Dendritic cell treated with granulocyte-macrophage colony-stimulating factor and Interleukin-4, amounts not matched to agents 40 ng/mL and 50 ng/mL, for 4 days (primary cell): Measurements from ENCODE around the gene TMPRSS15.

Experiments
- H3K27ac Mint-ChIP-seq: one replicate; pipeline ENCODE4 v1.8.0; 2022; ENCODE audit warnings: mild to moderate bottlenecking, mixed read lengths
- H3K27me3 Mint-ChIP-seq: one replicate; pipeline ENCODE4 v1.8.0; 2022; ENCODE audit warnings: mild to moderate bottlenecking, mixed read lengths
- H3K36me3 Mint-ChIP-seq: one replicate; pipeline ENCODE4 v1.8.0; 2022; ENCODE audit warnings: low read depth, mixed read lengths
- H3K4me1 Mint-ChIP-seq: one replicate; pipeline ENCODE4 v1.8.0; 2022; ENCODE audit warnings: low read depth, mixed read lengths
- H3K4me3 Mint-ChIP-seq: one replicate; pipeline ENCODE4 v1.8.0; 2022; ENCODE audit warnings: mild to moderate bottlenecking, moderate library complexity, mixed read lengths
- H3K9me3 Mint-ChIP-seq: one replicate; pipeline ENCODE4 v1.8.0; 2022; ENCODE audit warnings: mixed read lengths
- intact Hi-C: fragments of 100-400 bp; cut with micrococcal nuclease; formaldehyde crosslinking; loops from one replicate; pipeline ENCODE4 v1.15.0; 2022

The TMPRSS15 gene

DNA sequence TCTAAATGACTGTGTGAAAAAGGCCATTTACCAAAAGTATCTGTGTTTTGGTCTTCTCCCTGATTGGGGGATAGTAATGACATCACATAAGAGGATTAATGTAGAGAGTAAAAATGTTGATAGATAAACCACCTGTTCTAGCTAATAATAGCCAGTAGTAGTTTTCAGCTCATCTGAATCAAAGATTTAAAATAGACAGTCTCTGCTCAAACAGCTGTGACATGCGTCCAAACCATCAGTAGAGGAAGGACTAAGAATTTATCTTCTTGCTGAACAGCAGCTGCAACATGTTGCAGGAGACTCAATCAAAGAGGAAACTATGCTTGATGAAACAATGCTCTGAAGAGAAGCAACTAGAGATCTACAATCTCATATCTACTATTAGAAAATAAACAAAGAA, 21.4 kb downstream of the TMPRSS15 start:
- Mint-ChIP-seq H3K36me3 (no peaks in the 10 kb centered on the region), H3K9me3 (no peaks in the 10 kb centered on the region), H3K27me3 (no peaks in the 10 kb centered on the region), H3K4me3 (no peak overlapping the region), H3K4me1 (no peaks in the 10 kb centered on the region), H3K27ac (no peak overlapping the region)
- intact Hi-C loops, result no loop called here

DNA sequence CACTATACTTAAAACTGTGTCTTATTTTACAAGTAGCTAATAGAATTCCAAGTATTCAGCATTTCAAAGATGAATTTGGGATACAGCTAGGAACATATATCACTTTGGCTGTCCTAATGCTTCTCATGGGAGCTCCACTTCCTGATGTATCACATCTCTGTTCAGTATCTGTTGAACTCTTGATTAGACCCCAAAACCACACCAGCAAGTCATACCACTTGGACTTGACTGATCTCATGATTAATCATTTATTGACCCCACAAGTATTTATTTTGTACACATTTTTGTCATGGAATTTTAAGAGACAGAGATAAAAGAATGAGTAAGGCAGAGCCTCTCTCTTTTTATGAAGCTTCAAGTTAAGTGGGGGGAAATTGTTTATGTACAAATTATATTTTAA, 30.0 kb downstream of the TMPRSS15 start:
- H3K4me3 Mint-ChIP-seq, result no peak overlapping the region
- no peak overlapping the region for H3K27ac Mint-ChIP-seq
- H3K27me3 Mint-ChIP-seq, result no peaks in the 10 kb centered on the region
- H3K4me1 Mint-ChIP-seq, result peaks cover 4% of the 10 kb centered on the region
- H3K36me3 Mint-ChIP-seq, result no peaks in the 10 kb centered on the region
- H3K9me3 Mint-ChIP-seq, result no peaks in the 10 kb centered on the region
- intact Hi-C loops, result no loop called here

DNA sequence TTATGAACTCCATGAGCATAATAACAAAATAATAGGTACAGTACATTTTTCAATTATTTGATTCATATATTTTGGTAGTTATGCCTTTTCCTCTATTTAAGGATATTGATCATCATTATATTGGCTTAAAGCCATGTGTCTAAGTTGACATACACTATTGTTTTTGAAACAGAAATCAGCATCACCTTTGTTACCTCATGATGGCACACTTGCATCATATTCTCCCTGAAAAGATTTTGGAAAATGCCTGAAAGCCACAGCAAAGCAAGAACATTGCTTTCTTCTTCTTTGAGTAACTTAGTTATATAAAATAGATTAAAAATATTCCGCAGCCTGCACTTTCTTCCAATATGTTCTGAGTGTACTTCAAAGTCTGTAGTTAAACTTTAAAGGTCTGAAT, 33.3 kb downstream of the TMPRSS15 start:
- Mint-ChIP-seq H3K9me3 (no peaks in the 10 kb centered on the region), H3K27me3 (no peaks in the 10 kb centered on the region), H3K4me1 (peaks cover 4% of the 10 kb centered on the region), H3K4me3 (no peak overlapping the region), H3K27ac (no peak overlapping the region), H3K36me3 (no peaks in the 10 kb centered on the region)
- intact Hi-C loops, result no loop called here

DNA sequence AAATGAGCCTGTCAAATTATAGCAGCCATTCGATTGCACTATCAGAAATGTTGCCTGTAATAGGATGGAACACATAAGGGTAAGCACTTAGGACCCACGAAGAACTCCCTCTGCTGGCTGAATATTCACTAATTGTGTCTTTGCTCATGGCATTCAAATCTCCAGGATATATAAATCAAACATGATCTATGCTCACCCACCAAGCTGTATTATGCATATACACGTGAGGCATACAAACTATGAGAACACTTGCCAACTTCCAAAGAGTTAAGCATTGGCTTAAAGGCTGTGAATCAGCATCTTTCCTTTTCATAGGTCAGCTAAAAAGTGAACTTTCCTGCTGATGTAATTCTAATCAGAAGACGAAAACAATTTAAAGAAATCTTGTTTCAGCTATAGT, 34.5 kb downstream of the TMPRSS15 start:
- Mint-ChIP-seq H3K4me1 (peaks cover 4% of the 10 kb centered on the region), H3K27me3 (no peaks in the 10 kb centered on the region), H3K36me3 (no peaks in the 10 kb centered on the region), H3K4me3 (no peak overlapping the region), H3K27ac (no peak overlapping the region), H3K9me3 (no peaks in the 10 kb centered on the region)
- intact Hi-C loops, result no loop called here

DNA sequence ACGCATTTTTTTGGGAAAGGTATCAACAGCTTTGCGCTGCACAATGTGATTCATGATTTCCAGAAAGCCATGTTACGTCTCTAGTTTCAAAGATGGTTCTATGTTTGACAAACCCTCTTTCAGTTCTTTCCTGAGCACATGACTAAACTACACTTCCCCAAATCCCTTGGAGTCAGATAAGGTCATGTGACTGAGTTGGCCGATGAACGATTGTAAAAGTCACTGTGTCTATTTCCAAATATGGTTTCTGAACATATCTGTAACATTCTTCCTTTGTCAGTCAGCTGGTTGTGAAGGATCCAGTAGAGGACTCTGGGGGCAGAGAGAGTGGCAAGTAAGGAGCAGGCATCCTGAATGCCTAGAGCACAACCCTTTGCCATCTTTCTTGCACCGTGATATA, 35.4 kb downstream of the TMPRSS15 start:
- Mint-ChIP-seq H3K9me3 (no peaks in the 10 kb centered on the region), H3K4me1 (peaks cover 4% of the 10 kb centered on the region), H3K27ac (no peak overlapping the region), H3K36me3 (no peaks in the 10 kb centered on the region), H3K4me3 (no peak overlapping the region), H3K27me3 (no peaks in the 10 kb centered on the region)
- intact Hi-C loops, result no loop called here

DNA sequence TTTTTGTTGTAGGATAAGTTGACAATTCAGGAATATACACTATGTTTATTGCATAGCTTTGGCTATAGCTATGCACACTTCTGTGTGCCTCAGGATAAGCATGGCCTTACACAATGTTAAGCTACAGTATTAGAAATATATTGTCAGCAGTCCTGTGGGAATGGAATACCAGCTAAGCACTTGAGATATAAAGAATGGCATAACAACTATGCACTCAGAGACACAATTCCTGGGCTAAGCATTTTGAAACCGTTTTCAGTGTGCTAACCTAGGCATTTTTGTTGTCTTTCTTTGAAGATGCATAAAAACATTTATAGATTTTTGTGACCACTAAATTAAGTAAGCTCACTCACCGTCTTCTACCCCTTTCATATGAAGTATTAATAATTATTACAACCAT, 46.8 kb downstream of the TMPRSS15 start:
- H3K4me1 Mint-ChIP-seq, result no peaks in the 10 kb centered on the region
- no peaks in the 10 kb centered on the region for H3K9me3 Mint-ChIP-seq
- intact Hi-C loops, result no loop called here
- H3K27ac Mint-ChIP-seq, result no peak overlapping the region
- H3K27me3 Mint-ChIP-seq, result no peaks in the 10 kb centered on the region
- no peak overlapping the region for H3K4me3 Mint-ChIP-seq
- no peaks in the 10 kb centered on the region for H3K36me3 Mint-ChIP-seq

DNA sequence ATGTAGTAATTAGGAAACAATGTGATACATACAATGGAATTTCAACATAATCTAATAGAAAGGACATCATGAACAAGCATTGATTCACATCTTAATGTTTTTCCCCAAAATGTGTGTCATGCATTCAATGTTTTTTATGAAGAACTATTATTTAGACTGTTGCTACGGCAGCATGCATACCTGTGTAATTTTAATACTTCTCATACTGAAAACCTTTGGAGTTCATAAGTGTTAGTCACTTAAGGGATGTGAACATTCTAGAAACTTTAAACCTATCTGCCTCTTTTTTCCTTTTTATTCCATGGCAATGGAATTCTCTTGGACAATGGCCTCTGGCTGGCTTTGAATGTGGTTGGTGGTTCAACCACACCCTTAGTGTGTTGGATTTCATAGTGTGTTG, 48.6 kb downstream of the TMPRSS15 start:
- Mint-ChIP-seq H3K9me3 (no peaks in the 10 kb centered on the region), H3K4me1 (no peaks in the 10 kb centered on the region), H3K36me3 (no peaks in the 10 kb centered on the region), H3K4me3 (no peak overlapping the region), H3K27me3 (no peaks in the 10 kb centered on the region), H3K27ac (no peak overlapping the region)
- intact Hi-C loops, result no loop called here

DNA sequence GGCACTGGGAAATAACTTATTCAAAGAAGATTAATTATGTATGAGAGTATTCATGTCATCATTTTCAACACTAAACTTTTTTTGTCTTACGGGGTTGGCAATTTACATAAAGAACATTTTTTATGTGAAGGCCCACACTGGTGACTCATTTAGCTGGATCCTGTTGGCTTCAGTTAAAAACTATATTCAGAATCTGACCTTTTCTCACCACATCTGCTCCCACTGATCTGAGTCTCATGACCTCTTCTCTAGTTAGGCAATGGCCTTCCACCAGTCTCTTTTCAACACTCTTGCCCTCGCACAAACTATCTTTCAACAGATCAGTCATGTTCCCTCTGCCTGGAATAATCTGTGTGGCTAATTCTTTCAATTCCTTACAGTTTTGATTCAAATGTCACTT, 53.4 kb downstream of the TMPRSS15 start:
- intact Hi-C loops, result no loop called here
- Mint-ChIP-seq H3K27me3 (no peaks in the 10 kb centered on the region), H3K4me3 (no peak overlapping the region), H3K9me3 (no peaks in the 10 kb centered on the region), H3K4me1 (no peaks in the 10 kb centered on the region), H3K36me3 (no peaks in the 10 kb centered on the region), H3K27ac (no peak overlapping the region)

DNA sequence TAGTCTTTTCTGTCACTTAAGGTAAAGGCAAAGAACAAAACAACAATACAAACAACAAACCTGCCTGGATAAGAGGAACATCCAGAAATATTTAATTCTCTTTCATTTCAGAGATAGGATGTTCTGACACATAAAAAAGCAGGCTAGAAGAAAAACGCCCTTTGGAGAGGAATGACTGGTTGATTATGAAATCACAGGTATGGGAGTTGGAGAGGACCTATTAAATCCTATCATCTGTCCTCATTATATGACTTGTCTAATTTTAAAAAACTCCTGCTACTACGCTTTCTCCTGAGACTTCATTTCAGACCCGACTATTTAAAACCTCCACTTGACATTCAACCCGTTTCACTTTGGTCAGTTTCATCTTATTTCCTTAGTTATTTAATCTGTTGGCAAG, 54.1 kb downstream of the TMPRSS15 start:
- no peaks in the 10 kb centered on the region for H3K4me1 Mint-ChIP-seq
- intact Hi-C loops, result no loop called here
- no peaks in the 10 kb centered on the region for H3K27me3 Mint-ChIP-seq
- no peaks in the 10 kb centered on the region for H3K9me3 Mint-ChIP-seq
- H3K27ac Mint-ChIP-seq, result no peak overlapping the region
- H3K4me3 Mint-ChIP-seq, result no peak overlapping the region
- H3K36me3 Mint-ChIP-seq, result no peaks in the 10 kb centered on the region

DNA sequence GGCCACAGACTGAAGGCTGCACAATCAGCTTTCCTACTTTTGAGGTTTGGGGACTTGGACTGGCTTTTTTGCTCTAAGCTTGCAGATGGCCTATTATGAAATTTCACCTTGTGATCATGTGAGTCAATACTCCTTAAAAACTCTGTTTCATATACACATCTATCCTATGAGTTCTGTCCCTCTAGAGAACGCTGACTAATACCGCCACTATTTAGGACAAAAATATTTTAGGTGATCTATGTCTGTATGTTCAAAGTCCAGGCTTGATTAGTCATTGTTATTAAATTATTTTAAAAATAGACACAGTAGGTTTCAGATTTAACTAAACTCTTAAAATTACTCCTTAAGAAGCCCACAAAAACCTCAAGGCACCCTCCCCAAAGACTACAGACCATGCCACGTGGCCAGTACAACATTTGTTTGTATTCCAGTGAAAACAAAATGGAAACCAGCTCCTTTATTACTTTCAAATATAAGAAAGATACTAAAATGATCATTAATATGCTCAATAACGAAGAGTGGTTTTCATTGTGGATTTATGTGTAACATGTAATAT, 63.1 kb downstream of the TMPRSS15 start:
- no peak overlapping the region for H3K4me3 Mint-ChIP-seq
- H3K27ac Mint-ChIP-seq, result no peak overlapping the region
- H3K36me3 Mint-ChIP-seq, result no peaks in the 10 kb centered on the region
- H3K27me3 Mint-ChIP-seq, result no peaks in the 10 kb centered on the region
- intact Hi-C loops, result no loop called here
- no peaks in the 10 kb centered on the region for H3K4me1 Mint-ChIP-seq
- H3K9me3 Mint-ChIP-seq, result peaks cover 12% of the 10 kb centered on the region

DNA sequence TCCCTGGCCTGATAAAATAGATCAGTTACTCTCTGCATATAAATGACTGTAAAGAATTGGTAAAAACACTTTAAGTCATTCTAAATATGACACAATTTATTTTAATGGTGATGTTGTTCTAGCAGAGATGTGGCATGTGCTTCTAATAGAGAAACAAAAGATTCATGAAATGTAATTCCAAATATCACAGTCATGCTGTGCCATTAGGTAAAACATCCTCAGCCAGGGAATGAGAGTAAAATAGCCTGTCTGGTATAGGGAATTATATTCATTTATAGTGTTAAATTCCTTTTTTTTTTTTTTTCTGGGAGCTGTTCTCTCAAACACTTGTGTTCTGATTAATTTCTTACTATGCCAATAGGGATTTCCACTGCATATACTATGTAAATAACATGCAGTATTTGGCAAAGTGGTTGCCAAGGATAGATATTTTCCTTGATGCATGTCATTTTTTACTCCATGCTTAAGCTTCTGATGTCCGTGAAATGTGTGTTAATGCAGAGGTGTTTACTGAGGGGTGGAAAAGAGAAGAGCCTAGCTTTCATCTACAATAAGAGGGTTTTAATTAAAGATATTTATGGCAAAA, 67.8 kb downstream of the TMPRSS15 start:
- Mint-ChIP-seq H3K4me3 (no peak overlapping the region), H3K27me3 (no peaks in the 10 kb centered on the region)

DNA sequence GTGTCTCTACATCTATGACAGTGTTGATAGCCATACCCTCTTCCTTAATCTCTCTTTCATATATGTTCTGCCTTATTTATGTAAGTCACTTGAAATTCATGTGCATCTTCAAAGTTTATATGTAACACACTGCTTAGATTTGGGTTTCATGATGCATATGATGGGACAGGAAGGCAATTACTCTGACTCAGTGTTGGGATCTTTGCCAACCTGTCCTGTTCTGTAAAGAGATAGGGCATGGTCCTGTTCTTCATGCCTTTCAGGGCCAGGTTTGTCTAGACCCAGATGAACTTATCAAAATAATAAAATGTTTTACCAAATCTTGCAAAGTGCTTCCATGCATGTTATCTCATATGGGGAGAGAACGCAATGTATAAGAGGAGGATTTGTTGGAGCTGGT, 69.5 kb downstream of the TMPRSS15 start:
- H3K36me3 Mint-ChIP-seq, result no peaks in the 10 kb centered on the region
- no peaks in the 10 kb centered on the region for H3K4me1 Mint-ChIP-seq
- no peaks in the 10 kb centered on the region for H3K27me3 Mint-ChIP-seq
- H3K4me3 Mint-ChIP-seq, result no peak overlapping the region
- intact Hi-C loops, result no loop called here
- H3K9me3 Mint-ChIP-seq, result peaks cover 9% of the 10 kb centered on the region
- H3K27ac Mint-ChIP-seq, result no peak overlapping the region

More for the DNA sequence above, 67.8 kb downstream of the TMPRSS15 start:
- Mint-ChIP-seq H3K27ac (no peak overlapping the region), H3K9me3 (no peaks in the 10 kb centered on the region), H3K4me1 (no peaks in the 10 kb centered on the region), H3K36me3 (no peaks in the 10 kb centered on the region)
- intact Hi-C loops, result no loop called here

DNA sequence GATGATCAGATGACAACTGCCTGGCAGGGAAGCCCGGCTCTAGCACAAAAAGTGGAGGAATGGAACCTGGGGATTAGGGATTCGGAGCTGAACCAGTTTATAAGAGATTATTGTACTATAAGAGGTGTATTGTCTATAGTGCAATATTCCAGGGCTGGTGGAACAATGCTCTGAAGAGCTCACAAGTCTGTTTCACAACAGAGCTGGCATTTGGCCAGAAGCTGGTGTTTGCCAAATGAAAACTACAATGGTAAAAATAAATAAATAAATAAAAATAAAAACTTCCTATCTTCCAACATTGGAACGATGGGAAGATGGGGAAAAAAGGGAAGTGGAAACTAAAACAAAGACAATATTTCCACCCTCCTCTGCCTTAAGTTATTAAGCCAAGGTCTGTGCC, 85.4 kb downstream of the TMPRSS15 start:
- Mint-ChIP-seq H3K36me3 (no peaks in the 10 kb centered on the region), H3K9me3 (peaks cover 13% of the 10 kb centered on the region), H3K4me1 (no peaks in the 10 kb centered on the region), H3K4me3 (no peak overlapping the region), H3K27me3 (no peaks in the 10 kb centered on the region), H3K27ac (no peak overlapping the region)
- intact Hi-C loops, result no loop called here

DNA sequence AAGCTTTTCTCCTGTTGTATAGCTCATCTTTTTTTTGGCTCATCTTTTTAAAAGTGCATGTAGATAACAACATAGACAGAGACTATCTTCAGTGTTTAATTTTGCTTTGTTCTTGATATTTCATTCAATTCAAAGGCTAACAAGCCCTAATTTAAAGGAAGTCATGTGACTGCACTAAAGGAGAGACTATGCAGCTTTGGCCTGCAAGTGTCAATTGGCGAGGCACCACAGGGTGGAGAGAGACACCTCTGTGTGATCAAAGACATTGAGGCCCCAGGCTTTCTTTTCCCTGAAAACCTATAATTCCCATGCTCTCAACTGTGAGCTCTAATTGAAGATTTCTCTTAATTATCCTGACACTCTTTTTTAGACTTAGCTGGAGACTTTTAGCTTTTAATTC, 105.4 kb downstream of the TMPRSS15 start:
- Mint-ChIP-seq H3K36me3 (no peaks in the 10 kb centered on the region), H3K4me3 (no peak overlapping the region), H3K9me3 (no peaks in the 10 kb centered on the region), H3K27ac (no peak overlapping the region), H3K27me3 (no peaks in the 10 kb centered on the region), H3K4me1 (no peaks in the 10 kb centered on the region)
- intact Hi-C loops, result no loop called here

DNA sequence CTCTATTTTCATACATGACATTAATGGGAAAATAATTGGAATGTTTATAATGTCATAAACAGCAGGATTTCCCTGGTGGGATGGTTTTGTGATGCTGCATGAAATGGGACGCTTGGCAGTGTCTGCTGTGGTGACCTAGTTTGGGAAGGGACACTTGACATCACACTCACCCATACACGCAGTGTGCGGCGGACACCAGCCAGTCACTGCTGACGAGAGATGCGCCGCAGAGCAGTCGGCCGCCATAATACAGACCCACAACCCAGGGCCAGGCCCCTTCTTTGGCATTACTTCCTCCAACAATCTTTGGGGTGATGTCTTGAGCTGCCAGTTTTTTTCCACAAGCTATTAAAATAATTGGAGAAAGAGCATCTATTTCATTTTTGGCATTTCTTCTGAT, 109.5 kb downstream of the TMPRSS15 start:
- Mint-ChIP-seq H3K4me3 (no peak overlapping the region), H3K9me3 (no peaks in the 10 kb centered on the region), H3K27me3 (no peaks in the 10 kb centered on the region), H3K4me1 (no peaks in the 10 kb centered on the region), H3K27ac (no peak overlapping the region), H3K36me3 (no peaks in the 10 kb centered on the region)
- intact Hi-C loops, result no loop called here
